ENCODE measurements around the gene LMF1.
"Not testable (repeated sequence)": the region's sequence is repeated elsewhere in the genome, so short reads cannot be mapped to it uniquely, and the experiment has no call there.

The LMF1 gene

DNA sequence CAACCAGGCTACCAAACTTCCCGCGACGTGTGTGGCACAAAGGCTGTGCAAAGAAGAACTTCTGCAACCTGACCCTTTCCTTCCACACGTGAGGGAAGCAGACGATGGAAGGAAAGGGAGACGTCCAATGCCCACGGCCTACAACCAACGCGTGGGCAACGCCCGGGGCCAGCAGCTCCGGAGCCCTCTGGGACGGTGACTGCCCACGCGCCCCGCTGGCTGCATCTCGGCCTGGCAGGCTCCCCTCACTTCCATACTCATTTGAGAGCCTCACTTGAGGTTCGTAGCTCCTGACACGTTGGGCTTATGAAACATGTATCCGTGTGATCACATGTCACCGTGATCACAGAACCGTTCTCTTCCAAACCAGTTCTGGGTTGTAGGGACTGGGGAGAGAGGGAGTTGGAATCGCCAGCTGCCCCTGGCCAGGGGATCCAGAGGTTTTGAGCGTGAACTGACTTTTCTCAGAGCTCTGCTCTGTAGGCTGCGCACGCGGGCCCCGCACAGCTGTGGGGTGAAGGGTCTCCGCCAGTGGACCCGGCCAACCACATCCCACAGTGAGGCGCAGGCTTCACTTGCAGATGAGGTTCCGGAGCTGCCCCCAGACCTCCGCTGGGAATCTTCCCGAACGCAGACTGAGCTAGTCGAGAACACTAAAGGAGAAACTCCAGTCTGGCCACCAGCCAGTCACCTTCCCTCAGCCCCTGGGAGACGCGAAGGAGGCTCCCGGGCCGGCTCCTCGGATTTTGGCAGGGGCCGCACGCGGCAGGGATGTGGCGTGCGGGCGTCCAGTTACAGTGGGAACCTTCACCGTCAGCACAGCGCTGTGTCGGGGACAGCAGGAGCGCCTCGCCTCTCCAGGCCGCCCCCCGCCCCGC, 1.0 kb downstream of the LMF1 start:
- DNase-seq, result no peak

GRCh38 chr16:968620-969019, 2.2 kb downstream of the LMF1 start:
- DNase-seq, result no peak

DNA sequence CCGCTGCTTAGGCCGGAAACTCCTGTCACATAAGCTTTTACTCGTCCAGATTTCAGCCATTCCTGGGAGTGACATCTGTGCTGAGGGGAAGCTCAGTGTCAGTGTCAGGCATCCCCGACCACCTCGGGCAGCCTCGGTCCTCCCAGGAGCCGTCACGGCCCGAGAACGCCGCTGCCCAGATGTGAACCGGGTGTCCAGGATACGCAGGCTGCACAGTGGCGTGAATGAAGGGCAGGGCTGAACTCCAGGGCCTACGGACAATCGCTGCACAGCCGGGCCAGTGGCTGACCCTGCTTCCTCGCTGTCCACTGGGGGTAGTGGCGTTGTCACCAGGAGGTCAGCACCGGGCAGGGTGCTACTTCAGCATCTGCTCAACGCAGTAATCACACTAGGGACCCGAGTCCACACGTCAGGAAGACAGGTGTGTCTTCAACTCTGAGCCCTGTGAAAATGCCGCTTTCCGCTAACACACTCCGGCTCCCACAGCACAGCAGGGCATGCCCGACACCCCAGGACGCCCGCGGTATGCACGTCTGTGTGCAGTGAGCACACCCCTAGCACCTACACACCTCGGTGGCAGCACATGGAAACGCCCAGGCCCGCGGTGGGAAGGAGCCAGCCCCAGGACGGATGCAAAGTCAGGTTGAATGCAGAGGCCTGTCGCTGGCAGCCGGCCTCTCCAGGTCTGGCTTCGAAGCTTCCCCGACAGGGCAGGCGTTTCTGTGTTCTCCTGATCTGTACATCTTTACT, 3.1 kb downstream of the LMF1 start:
- DNase-seq, result no peak

GRCh38 chr16:967077-967541, 3.7 kb downstream of the LMF1 start:
- DNase-seq, result no peak

- DNase-seq, result no peak
These were observed 4.3 kb downstream of the LMF1 start for GRCh38 chr16:966505-966904.

GRCh38 chr16:966035-966434, 4.7 kb downstream of the LMF1 start:
- DNase-seq, result no peak

GRCh38 chr16:965487-965886, 5.3 kb downstream of the LMF1 start:
- DNase-seq, result no peak

DNA sequence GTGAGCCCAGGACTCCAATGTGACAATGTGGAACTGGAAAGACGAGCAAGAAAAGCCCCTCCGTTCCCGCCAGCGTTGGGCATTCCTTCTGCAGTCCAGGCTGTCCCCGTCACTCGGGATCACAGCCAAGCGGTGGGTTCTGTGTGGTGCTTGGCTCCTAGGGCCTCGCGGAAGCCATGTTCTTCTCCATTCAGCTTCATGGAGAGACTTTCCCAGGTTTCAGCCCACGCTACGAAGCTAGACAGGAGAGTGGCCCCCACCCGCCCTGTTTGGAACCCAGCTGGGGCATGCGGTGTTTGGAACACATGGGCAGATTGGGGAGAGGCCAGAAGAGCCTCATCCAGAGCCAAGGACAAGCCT, 5.8 kb downstream of the LMF1 start:
- DNase-seq, result no peak

GRCh38 chr16:964356-965035, 6.3 kb downstream of the LMF1 start:
- no peak for DNase-seq

GRCh38 chr16:963913-964312, 6.9 kb downstream of the LMF1 start:
- no peak for DNase-seq

- no peak for DNase-seq
These were observed 7.6 kb downstream of the LMF1 start for GRCh38 chr16:962901-963814.

DNA sequence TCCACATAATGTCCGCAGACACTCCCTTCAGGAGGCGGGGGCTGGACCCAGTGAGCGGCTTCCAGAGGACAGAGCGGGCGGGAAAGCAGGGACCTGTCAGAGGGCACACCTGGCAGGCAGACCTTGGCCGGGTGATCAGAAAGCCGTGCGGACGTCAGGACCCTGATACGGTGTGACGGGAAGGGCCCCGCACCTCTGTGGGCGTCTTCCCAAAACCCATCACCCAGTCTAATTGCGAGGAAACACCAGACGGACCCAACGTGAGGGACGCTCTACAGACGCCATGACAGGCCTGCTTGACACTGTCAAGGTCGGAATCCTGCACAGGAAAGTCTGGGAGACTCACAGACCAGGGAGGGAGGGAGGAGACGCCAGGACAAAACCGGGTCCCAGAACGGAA, 8.4 kb downstream of the LMF1 start:
- no peak for DNase-seq

DNA sequence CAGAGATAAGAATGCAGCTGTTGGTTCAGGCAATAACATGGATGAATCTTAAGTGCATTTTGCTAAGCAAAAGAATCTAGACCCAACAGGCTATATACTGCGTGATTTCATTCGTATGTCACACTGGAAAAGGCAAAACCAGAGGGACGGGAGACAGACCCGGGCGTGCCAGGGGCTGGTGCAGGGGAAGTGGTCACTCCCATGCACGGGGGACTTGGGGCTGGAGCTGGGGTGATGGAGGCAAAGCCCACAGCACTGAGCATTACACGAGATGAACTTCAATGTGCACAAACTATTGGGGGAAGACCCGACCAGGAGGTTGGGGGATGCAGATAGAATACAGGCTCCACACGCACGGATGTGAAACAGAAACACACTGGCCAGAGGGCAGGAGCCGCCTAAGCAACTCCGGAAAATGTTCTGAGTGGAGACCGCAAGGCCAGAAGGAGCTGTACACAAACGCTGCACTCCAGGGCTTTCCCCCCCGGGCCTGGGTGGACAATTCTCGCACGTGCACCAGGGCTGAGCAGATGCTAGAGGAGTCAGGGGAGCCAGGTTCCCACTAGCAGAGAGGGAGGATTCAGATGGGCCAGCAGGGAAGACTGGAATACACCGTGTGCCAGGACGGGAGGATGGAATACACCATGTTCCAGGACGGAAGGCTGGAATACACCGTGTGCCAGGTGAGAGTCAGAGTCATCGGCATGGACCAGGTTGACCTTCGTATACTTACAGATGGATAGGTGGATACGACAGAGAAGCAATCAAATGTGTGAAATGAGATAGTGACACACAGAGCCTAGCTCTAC, 11.3 kb downstream of the LMF1 start:
- DNase-seq, result no peak

DNA sequence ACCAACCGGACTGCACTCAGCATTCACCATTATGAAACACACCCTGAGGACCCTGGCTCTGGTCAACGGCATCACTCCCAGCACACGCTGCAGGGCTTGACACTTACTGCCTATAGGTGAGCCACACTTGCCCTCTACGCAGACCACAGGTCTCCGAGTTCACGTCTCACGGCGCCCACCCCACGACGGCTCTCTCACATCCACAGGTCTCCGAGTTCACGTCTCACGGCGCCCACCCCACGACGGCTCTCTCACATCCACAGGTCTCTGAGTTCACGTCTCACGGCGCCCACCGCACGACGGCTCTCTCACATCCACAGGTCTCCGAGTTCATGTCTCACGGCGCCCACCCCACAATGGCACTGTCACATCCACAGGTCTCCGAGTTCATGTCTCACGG, 15.0 kb downstream of the LMF1 start:
- not testable (repeated sequence) for DNase-seq

GRCh38 chr16:953818-954217, 17.0 kb downstream of the LMF1 start:
- not testable (repeated sequence) for DNase-seq

DNA sequence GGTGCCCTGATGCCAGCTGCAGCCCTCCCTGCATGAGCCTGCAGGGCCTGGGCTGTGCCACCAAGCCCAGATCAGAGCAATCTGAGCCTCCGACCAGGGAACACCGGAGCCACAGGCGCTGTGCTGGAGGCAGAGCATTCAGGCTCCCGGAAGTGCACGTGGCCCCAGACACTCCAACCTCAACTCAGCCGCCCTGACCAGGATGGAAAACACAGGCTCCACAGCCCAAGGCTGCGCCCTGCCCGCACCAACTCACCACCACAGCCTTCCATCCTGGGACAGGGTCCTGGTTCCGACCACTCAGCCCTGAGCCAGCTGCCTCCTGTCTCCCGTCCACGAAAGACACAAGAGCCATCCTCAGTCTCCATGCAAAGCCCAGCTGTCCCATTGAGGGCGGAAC, 18.5 kb downstream of the LMF1 start:
- no peak for DNase-seq

GRCh38 chr16:951660-952301, 19.0 kb downstream of the LMF1 start:
- DNase-seq, result no peak

DNA sequence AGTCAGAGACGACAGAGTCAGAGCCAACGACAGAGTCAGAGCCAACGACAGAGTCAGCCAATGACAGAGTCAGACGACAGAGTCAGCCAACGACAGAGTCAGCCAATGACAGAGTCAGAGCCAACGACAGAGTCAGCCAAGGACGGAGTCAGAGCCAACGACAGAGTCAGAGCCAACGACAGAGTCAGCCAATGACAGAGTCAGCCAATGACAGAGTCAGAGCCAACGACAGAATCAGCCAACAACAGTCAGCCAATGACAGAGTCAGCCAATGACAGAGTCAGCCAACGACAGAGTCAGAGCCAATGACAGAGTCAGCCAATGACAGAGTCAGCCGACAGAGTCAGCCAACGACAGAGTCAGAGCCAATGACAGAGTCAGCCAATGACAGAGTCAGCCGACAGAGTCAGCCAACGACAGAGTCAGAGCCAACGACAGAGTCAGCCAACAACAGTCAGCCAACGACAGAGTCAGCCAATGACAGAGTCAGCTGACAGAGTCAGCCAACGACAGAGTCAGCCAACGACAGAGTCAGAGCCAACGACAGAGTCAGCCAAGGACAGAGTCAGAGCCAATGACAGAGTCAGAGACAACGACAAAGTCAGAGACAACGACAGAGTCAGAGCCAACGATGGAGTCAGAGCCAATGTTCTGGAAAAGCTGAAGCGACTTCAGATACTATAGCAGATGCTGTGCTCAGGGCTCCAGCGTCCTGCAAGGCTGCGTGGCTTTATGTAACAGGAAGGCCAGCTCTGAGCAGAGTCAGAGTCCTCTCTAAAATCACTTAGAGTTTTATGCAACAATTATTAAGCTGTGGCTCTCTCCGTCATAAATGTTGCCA, 19.8 kb downstream of the LMF1 start:
- DNase-seq, result not testable (repeated sequence)

- not testable (repeated sequence) for DNase-seq
These were observed 22.0 kb downstream of the LMF1 start for GRCh38 chr16:948767-949166.

DNA sequence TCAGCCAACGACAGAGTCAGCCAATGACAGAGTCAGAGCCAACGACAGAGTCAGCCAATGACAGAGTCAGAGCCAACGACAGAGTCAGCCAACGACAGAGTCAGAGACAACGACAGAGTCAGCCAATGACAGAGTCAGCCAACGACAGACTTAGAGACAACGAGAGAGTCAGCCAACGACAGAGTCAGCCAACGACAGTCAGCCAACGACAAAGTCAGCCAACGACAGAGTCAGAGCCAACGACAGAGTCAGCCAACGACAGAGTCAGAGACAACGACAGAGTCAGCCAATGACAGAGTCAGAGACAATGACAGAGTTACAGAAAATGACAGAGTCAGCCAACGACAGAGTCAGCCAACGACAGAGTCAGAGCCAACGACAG, 22.9 kb downstream of the LMF1 start:
- not testable (repeated sequence) for DNase-seq
